M059J (cell line): ENCODE measurements around the gene FBXL4. TPM values are rescaled to one million over a fixed set of nuclear protein-coding genes. Genes with fewer than 3 reads are reported as not detected.
A peak's percentile ranks its signal among the peaks of the same experiment; 100 is the strongest.

Experiments used
- DNase-seq: peaks from one replicate; pipeline ENCODE4 v3.0.0-alpha.2; 2012; ENCODE audit warnings: low read depth
- total RNA-seq: library from RNA; depleted of rRNA; stranded (reverse); fragments of >200 nt; shearing (Covaris generic); gene quantifications from 2 replicates; pipeline ENCODE4 v1.2.3, GENCODE V29; 2014

Gene FBXL4
- total RNA-seq, 1 experiment from 2014 or later = 8.8 TPM

DNA sequence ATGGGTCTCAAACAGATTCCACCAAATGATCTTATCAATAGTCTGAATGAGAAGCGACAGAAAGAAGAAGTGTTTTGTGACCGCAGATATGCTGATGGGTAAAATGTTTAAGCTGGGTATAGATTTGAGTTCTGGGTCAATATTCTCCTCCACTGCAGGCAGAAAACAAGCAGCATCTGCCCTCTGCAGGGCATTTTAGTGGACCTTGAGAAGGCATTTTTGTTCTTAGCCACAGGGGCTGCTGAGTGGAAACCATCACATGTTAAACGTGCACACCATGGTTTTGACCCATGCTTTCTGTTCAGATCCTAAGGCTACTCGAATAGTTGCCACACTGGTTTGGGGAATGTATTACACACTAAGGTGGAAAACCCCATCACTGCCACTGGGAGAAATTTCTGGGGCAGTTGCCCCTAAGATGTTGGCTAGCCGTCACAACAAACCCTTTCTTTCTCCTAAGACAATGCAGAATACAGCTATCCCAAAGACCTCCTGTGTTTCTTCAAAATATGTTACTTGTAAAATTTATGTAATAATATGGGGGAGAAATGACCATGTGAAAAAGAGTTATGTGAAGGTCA lies 107.9 kb downstream of the FBXL4 start:
- peak; percentile 70 for DNase-seq

DNA sequence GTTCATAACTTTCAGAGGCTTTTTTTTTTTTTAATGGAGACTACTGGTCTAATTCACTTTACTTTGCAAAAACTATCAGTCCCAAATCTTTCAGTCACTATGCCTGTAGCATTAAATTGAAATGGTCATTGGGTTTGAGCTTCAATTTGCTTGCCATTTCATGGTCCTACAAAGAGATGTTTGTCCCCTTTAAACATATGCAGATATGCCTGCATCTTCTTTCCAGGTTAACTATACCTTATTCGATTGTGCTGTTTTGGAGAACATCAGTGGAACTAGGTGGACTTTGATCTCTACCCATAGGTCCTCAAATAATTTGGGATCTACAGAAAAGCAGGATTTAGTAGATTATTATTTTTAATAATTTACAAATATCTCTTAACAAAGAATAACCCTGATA lies 108.8 kb downstream of the FBXL4 start:
- no peak for DNase-seq

DNA sequence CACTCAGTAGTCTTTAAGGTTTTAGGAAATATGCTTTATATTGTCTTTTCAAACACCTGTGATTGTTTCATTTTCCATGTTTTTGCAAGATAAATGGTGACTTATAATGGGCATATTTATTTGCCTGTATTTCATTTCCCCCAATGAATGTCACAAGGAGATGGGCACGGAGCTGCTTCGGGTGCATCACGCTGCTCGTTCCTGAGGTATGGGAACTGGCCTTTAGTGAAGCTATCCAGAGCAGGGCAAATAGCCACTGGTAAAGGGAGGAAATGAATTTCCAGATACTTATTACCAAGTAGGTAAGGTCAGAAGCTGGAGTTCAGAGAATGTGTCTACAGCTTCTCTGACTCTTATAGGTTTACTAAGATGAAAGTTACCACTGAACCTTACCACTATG lies 109.7 kb downstream of the FBXL4 start:
- DNase-seq = peak; percentile 49

DNA sequence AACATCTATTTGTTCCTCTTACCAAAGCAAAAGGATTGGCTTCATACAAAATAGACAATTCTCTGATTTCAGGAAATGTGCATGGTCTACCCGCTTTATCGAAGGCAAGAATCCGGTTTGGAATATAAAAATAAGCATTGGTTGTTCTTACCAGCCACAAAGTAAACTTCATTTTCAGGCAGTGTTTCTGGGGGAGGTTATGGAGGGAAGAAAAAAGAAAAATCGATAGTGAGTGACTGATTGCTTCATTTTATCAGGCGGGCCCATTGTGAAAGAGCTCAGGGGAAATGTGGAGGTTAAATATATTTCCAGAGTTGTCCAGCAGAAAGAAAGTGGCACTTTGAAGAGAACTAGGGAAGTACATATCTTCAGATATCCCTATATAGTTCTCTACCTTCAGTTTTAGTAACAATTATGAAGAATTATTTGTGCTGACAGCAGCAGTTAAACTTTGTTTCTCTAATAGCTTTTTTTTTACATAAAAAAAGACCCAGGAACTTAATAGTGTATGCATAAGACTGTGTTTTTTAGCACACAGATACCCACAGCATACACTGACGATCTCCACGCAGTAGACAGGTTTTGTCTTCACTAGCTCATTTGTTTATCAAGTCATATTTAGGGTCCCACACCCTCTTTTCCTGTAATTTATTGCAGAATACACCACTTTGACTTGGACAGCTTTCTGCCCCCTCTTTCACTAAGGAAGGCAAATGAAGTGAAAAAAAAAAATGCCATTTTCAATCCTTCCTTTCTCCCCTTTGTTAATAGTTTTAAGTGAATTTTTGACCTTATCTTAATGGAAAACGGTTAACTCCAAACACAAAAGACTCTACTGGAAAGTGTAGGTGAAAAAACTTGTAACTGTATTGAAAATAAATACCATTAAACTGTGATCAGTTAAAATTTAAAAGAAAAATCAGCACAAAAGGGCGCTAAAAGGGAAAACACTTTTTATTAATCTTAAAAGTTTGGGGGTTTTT lies 110.5 kb downstream of the FBXL4 start:
- DNase-seq = no peak

DNA sequence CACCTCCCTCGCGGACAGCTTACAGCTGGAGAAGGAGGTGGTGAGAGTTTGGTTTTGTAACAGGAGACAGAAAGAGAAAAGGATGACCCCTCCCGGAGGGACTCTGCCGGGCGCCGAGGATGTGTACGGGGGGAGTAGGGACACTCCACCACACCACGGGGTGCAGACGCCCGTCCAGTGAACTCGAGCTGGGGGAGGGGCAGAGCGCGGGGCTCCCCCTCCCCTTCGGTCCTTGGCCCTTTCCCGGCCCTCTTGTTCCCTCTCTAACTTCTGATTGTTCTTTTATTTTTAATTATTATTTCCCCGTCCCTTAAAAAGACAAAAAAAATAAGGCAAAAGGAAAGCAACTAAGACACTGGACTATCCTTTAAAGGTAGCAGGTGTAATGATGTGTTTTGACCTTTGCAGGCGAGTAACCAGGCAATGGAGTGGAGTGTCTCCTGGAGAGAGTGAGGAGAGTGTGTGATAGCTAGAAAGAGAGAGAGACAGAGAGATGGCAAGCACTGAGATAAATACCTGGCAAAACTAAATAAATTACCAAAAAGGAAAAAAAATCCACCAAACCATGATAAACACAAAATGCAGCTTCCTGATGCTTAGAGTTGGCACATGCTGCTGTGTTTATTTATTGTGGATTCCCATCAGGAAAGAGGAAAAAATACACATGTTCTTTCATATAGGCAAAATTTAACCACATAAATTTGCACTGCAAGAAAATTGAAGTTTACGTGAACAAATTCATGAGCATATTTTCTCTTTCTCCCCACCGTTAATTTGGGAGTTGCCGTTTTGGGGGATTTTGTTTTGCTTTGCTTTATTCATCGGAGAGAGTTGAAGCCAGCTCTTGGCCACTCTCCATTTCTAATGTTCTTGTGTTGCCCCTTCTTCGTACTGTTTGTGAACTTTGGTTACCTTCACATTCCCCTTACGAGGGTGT lies 111.5 kb downstream of the FBXL4 start:
- peak; percentile 47 for DNase-seq

DNA sequence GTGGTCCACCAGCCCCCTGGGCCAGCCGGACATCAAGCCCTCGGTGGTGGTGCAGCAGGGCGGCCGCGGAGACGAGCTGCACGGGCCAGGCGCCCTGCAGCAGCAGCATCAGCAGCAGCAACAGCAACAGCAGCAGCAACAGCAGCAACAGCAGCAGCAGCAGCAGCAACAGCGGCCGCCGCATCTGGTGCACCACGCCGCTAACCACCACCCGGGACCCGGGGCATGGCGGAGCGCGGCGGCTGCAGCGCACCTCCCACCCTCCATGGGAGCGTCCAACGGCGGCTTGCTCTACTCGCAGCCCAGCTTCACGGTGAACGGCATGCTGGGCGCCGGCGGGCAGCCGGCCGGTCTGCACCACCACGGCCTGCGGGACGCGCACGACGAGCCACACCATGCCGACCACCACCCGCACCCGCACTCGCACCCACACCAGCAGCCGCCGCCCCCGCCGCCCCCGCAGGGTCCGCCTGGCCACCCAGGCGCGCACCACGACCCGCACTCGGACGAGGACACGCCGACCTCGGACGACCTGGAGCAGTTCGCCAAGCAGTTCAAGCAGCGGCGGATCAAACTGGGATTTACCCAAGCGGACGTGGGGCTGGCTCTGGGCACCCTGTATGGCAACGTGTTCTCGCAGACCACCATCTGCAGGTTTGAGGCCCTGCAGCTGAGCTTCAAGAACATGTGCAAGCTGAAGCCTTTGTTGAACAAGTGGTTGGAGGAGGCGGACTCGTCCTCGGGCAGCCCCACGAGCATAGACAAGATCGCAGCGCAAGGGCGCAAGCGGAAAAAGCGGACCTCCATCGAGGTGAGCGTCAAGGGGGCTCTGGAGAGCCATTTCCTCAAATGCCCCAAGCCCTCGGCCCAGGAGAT lies 112.4 kb downstream of the FBXL4 start:
- no peak for DNase-seq

DNA sequence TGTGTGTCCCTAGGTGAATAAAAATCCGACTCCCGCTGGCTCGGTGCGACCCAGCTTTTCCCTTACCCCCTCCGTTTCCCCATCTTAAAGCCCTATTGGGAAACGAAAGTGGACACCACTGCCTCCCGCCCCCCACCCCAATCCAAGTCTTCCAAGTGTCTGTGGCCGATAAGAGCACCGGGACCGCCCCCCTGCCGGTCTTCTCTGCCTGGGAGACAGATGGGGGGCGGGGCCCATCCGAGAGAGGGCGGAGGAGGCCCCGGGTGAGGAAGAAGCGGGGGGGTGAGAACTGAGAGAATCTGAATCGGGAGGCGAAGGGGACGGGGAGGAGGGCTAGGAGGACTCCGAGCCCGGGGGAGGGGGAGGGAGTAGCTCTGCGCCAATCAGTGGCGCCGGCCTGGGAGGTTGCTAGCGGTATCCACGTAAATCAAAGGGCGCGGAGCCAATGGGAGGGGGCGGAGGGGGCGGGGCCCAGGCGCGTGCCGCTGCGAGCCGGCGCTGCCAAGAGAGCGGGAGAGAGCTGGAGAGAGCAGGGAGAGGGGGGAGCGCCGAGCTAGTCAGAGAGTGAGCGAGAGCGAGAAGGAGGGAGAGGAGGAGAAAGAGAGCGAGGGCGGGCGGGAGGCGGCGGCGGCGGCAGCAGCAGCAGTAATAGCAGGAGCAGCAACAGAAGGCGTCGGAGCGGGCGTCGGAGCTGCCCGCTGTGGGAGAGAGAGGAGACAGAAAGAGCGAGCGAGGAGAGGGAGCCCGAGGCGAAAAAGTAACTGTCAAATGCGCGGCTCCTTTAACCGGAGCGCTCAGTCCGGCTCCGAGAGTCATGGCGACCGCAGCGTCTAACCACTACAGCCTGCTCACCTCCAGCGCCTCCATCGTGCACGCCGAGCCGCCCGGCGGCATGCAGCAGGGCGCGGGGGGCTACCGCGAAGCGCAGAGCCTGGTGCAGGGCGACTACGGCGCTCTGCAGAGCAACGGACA lies 113.4 kb downstream of the FBXL4 start, which contains the start of gene POU3F2:
POU3F2 (plus strand) TSS at position 515 of the 972 bp plus-strand sequence; CDS start at position 815, 300 bp downstream.
- DNase-seq = peak; percentile 93

DNA sequence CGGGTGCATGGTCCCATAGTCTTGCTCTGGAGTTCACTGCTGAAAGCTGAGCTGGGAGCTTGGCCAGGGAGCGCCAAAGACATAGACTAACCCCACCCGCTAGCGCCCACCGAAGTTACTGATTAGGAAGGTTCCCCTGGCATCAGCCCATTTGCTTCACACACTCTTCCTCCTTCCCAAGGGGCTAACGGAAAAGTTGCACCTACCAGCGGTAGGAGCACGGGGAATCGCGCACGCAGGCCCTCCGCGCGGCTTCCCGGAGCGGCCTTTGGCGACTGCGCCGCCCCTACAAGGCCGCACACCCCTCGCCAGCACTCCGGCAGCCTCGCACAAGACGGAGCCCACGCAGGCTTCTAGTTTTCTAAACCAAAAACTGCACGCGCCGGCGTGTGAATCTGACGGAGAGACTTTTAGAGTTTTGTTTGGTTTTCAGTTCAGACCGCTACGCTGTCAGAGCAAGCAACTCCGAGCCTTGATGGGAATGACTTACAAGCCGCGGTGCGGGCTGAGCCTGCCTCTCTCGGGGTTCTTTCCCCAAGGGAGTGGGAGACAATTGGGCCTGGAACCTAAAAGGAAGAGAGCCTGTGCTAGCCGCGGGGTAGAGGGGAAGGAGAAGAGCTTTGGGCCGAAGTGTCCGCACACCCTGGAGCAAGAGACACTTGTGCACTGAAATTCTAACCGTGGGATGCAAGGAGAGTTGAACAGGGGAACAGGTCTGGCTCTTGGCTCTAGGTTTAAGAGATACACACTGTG lies 114.3 kb downstream of the FBXL4 start:
- no peak for DNase-seq

DNA sequence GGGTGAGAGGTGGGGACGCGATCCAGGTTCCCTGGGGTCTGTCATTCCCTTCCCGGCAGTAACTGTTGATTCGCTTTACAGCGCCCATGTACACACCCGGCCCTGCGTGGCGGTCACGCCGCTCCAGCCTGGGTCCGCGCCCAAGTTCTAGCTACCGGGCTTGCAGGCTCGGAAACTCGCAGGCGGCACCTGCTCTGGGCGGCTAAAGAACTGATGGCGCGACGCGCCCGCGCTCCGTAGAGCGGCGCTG lies 114.8 kb downstream of the FBXL4 start:
- DNase-seq = peak; percentile 54

DNA sequence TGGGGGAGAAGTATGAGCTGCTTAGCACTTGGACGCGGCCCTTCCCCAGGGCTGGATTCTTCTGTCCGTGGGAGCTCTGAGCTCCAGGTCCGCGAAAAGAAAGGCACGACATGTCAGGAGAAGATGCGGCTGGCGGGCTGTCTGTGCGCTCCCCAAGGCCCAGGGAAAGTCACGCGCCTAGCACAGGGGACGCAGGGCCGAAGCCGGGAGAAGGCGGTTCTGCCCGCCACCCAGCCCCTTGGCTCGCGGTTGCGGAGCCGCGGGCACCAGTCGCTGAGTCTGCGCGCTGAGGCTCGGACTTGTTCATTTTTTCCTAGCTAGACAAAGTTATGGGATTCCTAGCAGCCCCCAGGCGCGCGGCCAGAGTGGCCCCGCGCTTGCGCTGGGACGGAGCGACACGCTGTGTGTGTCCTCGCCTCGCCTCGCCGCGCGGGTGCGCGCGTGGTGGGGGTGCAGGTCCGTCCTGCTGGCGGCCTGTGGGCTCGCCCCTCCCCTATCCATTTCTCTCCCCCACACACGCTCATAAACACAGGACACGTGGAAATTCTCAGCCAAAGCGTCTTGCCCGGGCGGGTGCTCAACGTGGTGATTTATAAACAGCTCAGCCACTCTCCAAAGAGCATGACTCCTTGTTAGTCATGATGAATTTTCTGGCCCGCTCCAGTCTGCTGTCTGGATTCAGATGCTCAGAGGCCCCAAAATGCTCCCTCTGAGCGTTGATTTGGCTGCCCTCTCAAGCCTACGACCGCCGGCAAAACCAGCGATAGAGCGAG lies 115.3 kb downstream of the FBXL4 start:
- DNase-seq = peak; percentile 81

DNA sequence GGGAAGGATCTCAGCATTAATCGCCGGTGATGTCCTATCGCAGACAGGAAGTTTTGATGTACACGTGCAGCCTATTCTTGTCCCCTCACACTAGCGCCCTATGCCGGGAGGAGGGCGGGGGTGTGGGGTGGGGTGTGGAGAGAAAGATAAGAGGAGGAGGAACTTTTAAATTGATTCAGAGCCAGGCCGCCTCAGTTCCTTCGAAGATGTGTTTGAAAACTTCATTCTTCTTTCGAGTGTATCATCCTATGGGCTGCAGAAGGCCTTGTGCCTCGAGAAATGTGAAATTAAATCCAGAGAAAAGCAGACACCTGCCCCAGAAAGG lies 115.8 kb downstream of the FBXL4 start:
- no peak for DNase-seq

DNA sequence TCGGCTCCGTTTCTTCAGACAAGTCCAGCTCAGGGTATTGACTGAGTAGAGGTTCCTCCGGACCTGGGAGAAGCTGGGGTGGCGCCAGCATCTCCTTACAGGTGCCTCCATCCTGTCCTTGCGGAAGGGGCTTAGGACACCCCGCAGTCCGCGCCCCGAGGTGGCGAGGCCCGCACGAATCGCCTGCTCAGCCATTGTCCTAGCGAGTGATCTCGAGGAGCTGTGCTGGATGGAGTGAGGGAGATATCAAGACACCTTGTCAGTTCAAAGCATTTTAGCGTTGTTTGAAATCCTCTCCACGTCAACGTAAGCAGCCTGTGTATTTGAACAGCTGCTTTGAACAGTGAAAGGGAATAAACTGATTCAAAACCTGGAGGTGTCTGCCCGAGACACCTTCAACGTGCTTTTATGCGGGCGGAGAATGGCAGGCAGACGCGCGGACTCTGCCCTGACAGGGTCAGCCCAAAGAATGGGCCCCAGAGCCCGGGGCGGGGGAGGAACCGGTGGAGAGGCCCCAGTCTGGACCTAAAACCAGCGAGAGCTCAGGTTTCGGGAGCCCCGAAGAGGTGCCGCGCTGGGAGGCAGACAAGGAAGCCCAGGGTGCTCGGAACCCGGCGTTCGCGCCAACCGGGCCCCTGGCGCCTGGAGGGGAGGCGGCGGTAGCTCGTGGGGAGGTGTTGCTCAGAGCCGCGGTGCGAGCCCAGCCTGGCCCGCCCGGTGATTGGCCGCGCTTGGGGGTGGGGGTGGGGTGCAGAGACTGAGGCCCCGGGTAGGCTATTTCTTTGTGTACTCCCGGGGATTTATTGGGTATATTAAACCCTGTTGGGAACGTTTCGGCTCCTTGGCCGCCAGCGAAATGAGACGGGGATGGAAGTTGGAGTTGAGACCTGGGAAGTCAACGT lies 116.4 kb downstream of the FBXL4 start:
- DNase-seq = peak; percentile 64

DNA sequence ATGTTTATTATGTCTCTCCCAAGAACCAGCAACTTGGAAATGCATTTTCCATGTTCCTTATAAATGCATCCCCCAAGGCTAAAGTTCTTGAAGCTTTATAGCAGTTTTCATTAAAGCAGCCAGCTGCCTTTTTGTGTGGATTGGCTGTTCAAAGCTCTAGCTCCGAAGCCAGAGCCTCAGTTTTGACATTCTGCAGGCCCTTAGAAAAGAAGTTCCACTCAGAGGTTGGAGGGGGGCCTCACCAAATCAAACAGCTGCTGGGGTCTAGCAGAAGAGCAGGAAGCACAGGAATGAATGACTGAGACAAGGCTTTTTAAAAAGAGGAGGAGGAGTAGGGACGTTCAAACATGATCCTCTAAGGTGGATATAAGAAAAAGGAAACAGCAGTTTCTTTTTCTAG lies 117.6 kb downstream of the FBXL4 start:
- DNase-seq = no peak

DNA sequence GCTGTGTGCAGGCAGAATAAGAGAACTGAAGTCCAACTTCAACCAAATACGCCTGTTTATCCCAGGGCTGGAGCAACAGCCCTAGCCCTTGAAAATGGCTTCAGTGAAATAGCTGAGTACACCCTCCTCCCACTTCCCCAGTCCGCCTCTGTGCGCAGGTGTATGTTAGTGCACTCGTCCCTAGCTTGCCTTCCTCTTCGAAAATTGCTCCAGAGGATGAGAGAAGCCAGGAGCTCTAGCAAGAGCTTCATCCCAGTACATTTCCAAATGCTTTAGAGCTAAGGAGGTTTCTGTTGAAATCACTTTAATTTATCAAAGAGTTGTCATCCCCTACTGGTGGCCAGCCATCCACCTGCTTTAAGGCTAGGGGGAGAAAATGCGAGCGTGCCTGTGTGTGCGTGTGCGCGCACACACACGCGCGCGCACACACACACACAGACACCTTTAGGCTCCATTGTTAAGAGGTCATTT lies 118.8 kb downstream of the FBXL4 start:
- no peak for DNase-seq

DNA sequence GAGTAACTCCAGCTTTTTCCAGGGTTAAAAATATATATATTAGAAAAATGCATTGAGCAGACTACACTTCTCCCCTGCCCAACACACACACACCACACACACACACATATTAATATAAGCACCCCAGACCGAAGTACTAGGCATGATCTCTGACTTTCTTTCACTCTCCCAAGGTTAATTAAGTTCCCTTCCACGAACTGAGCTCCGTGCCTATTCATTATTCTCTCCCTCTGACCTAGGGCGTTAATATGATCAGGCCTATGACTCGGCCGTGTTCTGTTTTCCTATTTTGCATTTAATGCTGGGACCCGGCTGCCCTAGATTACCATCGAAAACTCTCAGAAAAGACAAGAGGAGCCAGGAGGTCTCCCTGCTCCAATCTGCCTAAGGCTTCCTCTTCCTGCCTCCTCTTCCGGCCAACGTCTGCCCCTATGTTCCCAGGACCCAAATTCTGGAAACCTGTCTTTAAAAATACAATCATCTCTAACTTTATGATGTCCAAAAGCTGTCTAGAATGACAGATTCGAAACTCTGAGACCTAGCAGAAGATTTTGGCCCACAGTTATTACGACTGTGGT lies 119.4 kb downstream of the FBXL4 start:
- no peak for DNase-seq

DNA sequence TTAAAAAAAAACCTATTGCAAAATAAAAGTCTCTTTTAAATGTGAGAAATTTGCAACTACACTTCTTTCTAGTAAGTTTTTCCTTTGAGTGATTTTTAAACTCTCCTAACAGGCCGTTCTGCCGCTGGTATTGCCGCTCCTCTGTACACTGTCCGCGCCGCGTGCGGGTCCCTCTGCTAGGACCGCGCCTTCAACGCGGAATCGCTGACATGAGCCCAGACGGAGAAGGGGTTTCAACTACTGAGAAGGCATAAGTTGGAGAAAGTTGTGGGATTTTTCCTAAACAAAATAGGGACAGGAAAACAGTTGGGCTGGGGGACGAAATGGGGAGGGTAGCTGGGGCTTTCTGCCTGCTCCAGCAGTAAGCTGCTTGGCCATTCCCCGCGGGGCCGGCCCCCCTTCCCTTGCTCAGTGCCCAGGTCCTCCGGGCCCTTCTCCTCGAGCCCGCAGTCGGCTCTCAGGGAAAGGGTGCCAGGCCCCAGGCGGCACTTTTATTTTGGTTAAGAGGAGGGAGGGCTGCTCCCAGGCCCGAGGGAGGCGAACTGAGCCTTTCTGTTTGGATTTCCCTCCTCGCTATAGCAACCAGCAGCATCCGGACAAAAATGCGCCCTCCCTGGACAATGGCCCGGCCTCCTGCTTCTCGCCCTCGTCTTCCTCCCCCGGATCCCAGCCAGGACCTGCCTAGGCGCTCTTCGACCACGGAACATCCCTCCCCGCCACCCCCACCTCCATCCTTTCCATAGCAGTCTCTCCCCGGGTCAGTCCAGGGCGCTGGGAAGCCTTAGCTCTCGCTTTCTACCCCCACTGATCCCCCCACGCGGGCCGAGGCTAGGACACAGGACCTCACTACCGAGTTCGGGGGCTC lies 120.2 kb downstream of the FBXL4 start:
- peak; percentile 78 for DNase-seq
